HG03139 (cell line): ENCODE data around the gene NOS1.
"Not testable (repeated sequence)": the region's sequence is repeated elsewhere in the genome, so short reads cannot be mapped to it uniquely, and the experiment has no call there.

Experiments
- ATAC-seq: cut with Tn5 transposase; IDR thresholded peaks from one replicate; pipeline ENCODE4 v1.9.1; 2021; ENCODE audit not compliant: unreplicated experiment

NOS1 gene

GRCh38 chr12:117361347-117361751, at the start of gene NOS1:
TSS of gene NOS1 (minus strand) at chr12:117361626. CDS start at chr12:117331069, 30,557 bp downstream.
- no peak for ATAC-seq

- ATAC-seq, result no peak
Observed at GRCh38 chr12:117409286-117409685, 47.9 kb upstream of the NOS1 start.

- ATAC-seq, result no peak
Observed at GRCh38 chr12:117408161-117408791, 46.9 kb upstream of the NOS1 start.

- no peak for ATAC-seq
Observed at GRCh38 chr12:117404940-117405339, 43.5 kb upstream of the NOS1 start.

- ATAC-seq, result no peak
Observed at GRCh38 chr12:117404203-117404853, 42.9 kb upstream of the NOS1 start.

GRCh38 chr12:117403586-117404139, 42.2 kb upstream of the NOS1 start:
- ATAC-seq, result no peak

GRCh38 chr12:117402363-117402762, 40.9 kb upstream of the NOS1 start:
- ATAC-seq, result no peak

- no peak for ATAC-seq
Observed at GRCh38 chr12:117400912-117401311, 39.5 kb upstream of the NOS1 start.

GRCh38 chr12:117398482-117398881, 37.1 kb upstream of the NOS1 start:
- ATAC-seq, result not testable (repeated sequence)

- ATAC-seq, result no peak
Observed at GRCh38 chr12:117395766-117396165, 34.3 kb upstream of the NOS1 start.

- ATAC-seq, result no peak
Observed at GRCh38 chr12:117394491-117394890, 33.1 kb upstream of the NOS1 start.

GRCh38 chr12:117393656-117394055, 32.2 kb upstream of the NOS1 start:
- no peak for ATAC-seq

- ATAC-seq, result no peak
Observed at GRCh38 chr12:117390866-117391265, 29.4 kb upstream of the NOS1 start.

GRCh38 chr12:117388951-117389446, 27.6 kb upstream of the NOS1 start:
- ATAC-seq, result no peak

- ATAC-seq, result no peak
Observed at GRCh38 chr12:117387832-117388231, 26.4 kb upstream of the NOS1 start.

GRCh38 chr12:117384735-117385134, 23.3 kb upstream of the NOS1 start:
- ATAC-seq, result no peak

GRCh38 chr12:117380083-117380482, 18.7 kb upstream of the NOS1 start:
- ATAC-seq, result no peak

GRCh38 chr12:117377758-117378157, 16.3 kb upstream of the NOS1 start:
- ATAC-seq, result no peak

GRCh38 chr12:117370588-117370987, 9.2 kb upstream of the NOS1 start:
- no peak for ATAC-seq

- not testable (repeated sequence) for ATAC-seq
Observed at GRCh38 chr12:117370000-117370399, 8.6 kb upstream of the NOS1 start.

GRCh38 chr12:117367006-117367638, 5.7 kb upstream of the NOS1 start:
- no peak for ATAC-seq
